Lower leg skin (tissue), 4 donors: ENCODE data around the gene NKIRAS2. TPM values are rescaled to one million over a fixed set of nuclear protein-coding genes. Genes with fewer than 3 reads are reported as not detected.

Experiments used
- DNase-seq, 2 donors: peaks; one replicate each; pipeline ENCODE4 v3.0.0-alpha.2; 2019; ENCODE audit warnings: low spot score in 2 of 2
- H3K4me3 ChIP-seq: fragments of 200-600 bp; sonication (generic); 2 replicates; pipeline ENCODE4 v1.5.1; 2017; ENCODE audit warnings: mild to moderate bottlenecking, low read depth; ENCODE audit not compliant: poor library complexity, severe bottlenecking
- CTCF ChIP-seq, 3 donors: fragments of 450-650 bp; IDR thresholded peaks; one replicate each; pipeline ENCODE4 v1.5.1; 2016; ENCODE audit warnings: antibody characterized with exemption in 3 of 3, mild to moderate bottlenecking in 3 of 3, moderate library complexity in 2 of 3
- POLR2A ChIP-seq, 2 donors: fragments of 450-650 bp; IDR thresholded peaks; one replicate each; pipeline ENCODE4 v1.6.1; 2016 to 2017; ENCODE audit warnings: antibody characterized with exemption in 2 of 2, mild to moderate bottlenecking in 1 of 2, moderate library complexity in 1 of 2
- WGBS, 2 donors: methylation state at CpG; one replicate each; pipeline ENCODE4 v1.1.5; 2018; 5-methylcytosine and 5-hydroxymethylcytosine counted together
- intact Hi-C: fragments of 100-400 bp; cut with DNase I; formaldehyde crosslinking; loops from one replicate; pipeline ENCODE4 v1.15.0; 2023; ENCODE audit warnings: low total_unique reads
- total RNA-seq, 4 donors: library from RNA; depleted of rRNA; stranded (reverse); fragments of >200 nt; gene quantifications; one replicate each; pipeline ENCODE4 v1.1.0, GENCODE V29; 2016

The NKIRAS2 gene
- total RNA-seq, 4 donors from 2014 or later, result 44.6 to 57.9 (median 52.3) TPM

GRCh38 chr17:42026857-42027589 lies 7.1 kb downstream of the NKIRAS2 start:
- H3K4me3 ChIP-seq, result no peak overlapping the region
- TF ChIP-seq POLR2A (IDR thresholded peaks at IDR 0.05) (no peak), CTCF (IDR thresholded peaks at IDR 0.05) (no peak)
- WGBS, 2 donors, result 58 to 62% methylated on average over 17 of the region's 17 CpGs
- no peak for DNase-seq
- intact Hi-C loops, result no loop called here

GRCh38 chr17:42027590-42027889 lies 7.7 kb downstream of the NKIRAS2 start:
- WGBS, 2 donors, result 79 to 88% methylated on average over 5 of the region's 5 CpGs
- no peak for TF ChIP-seq POLR2A (IDR thresholded peaks at IDR 0.05)
- no peak for TF ChIP-seq CTCF (IDR thresholded peaks at IDR 0.05)
- intact Hi-C loops, result no loop called here
- no peak for DNase-seq
- H3K4me3 ChIP-seq, result no peak overlapping the region

DNA sequence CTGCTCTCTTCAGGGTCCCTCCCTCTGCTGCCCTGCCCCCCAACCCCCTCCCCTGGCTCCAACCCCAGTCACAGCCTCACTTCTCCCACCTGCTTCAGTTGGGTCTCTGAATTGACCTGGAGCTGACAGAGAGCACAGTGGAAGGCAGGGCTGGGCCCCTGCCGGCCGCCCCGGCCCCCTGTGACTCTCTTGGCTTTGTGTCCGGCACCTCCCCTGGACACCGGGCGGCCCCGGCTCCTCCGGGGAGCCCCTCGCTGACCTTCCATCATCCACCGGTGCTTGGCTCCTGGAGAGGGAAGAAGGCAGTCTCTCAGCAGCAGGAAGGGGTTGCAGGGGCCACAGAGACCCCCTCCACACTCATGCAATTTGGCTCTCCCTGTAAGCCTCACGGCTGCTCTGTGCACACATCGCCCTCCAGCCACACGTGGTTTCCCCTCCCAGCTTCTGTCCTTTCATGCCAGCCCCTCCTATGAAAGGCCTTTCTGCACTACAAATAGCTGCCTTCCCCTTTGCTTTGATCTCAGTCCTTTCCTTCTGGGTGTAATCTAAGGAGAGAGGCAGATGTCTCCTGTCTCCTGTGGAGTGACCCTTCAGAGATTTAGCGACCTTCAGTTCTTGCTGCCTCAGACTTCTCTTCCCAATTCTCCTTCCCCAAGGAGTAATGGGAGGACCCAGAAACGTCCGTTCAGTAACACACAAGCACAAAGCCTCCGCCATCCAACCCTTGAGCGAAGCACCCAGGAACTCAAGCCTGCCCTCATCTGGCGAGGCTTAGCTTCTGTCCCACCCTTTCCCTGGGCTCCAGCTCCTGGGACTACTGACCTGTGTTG lies 8.3 kb downstream of the NKIRAS2 start:
- TF ChIP-seq POLR2A (IDR thresholded peaks at IDR 0.05) (no peak), CTCF (IDR thresholded peaks at IDR 0.05) (no peak)
- H3K4me3 ChIP-seq, result no peak overlapping the region
- 56 to 68% methylated on average over 19 of the region's 19 CpGs for WGBS, 2 donors
- intact Hi-C loops, result no loop called here
- no peak for DNase-seq

DNA sequence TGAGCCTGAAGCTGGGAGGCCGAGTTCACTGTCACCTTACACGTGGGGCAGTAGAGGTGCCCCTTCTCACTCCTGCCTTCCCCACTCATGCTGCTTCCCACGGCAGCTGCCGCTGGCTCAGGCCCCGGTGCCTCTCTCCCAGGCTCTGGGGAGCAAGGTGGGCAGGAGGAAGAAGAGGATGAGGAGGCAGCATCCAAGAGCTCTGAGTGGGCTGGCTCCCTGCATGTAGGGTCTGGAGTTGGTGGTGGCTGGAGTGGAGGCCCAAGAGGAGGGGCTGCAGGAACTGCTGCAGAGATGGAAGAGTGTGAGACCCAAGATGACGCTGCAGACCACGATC lies 8.9 kb downstream of the NKIRAS2 start:
- intact Hi-C loops, result no loop called here
- 86 to 91% methylated on average over 7 of the region's 7 CpGs for WGBS, 2 donors
- TF ChIP-seq POLR2A (IDR thresholded peaks at IDR 0.05), result no peak
- no peak for TF ChIP-seq CTCF (IDR thresholded peaks at IDR 0.05)

GRCh38 chr17:42031584-42031983 lies 11.7 kb downstream of the NKIRAS2 start:
- 69 to 70% methylated on average over 6 of the region's 6 CpGs for WGBS, 2 donors
- no peak for TF ChIP-seq CTCF (IDR thresholded peaks at IDR 0.05)
- TF ChIP-seq POLR2A (IDR thresholded peaks at IDR 0.05), result no peak
- no peak overlapping the region for H3K4me3 ChIP-seq
- DNase-seq, result no peak
- intact Hi-C loops, result no loop called here

More for the DNA sequence above, 8.9 kb downstream of the NKIRAS2 start:
- H3K4me3 ChIP-seq, result no peak overlapping the region
- DNase-seq, result no peak
